NCI-H2107 (cell line): ENCODE data around the gene SIM2.

Source experiments
- DNase-seq: peaks from one replicate; lab custom pipeline; 2025; lab: John Stamatoyannopoulos, UW

The SIM2 gene

DNA sequence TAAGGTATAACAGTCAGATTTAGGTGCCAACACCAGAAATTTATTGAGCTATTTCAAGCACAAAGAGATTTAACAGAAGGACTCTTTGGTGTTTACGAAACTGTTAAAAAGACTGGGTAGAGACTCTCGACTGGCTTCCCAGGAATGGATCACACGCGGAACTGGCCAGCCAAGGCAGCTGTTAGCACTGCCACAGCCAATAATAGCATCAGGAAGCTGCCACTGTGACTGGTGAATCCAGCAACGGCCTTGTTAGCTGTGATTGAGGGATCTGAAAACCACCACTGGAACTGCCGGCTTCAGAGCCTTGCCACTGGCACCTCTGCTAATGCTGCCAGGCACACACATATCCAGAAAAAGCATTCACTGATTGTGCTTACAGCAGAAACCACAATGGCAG, 10.6 kb upstream of the SIM2 start:
- DNase-seq: no peak

DNA sequence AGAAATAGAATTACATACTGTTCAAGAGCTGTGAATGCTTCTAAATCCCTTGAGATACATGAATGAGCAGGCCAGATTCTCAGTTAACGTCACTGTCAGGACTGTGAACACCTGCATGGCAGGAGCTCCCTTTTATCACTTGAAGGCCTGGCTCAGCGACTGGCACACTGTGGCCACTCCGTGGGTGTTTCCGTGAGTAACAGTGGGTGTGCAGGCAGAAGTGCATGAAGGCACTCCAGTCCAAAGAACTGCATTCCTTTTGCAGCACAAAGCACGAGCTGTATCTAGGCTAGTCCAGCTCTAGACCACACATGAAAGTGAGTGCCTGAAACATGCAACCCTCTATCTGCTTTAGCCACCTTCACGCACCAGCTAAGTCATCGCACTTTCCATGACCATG, 9.6 kb upstream of the SIM2 start:
- no peak for DNase-seq

DNA sequence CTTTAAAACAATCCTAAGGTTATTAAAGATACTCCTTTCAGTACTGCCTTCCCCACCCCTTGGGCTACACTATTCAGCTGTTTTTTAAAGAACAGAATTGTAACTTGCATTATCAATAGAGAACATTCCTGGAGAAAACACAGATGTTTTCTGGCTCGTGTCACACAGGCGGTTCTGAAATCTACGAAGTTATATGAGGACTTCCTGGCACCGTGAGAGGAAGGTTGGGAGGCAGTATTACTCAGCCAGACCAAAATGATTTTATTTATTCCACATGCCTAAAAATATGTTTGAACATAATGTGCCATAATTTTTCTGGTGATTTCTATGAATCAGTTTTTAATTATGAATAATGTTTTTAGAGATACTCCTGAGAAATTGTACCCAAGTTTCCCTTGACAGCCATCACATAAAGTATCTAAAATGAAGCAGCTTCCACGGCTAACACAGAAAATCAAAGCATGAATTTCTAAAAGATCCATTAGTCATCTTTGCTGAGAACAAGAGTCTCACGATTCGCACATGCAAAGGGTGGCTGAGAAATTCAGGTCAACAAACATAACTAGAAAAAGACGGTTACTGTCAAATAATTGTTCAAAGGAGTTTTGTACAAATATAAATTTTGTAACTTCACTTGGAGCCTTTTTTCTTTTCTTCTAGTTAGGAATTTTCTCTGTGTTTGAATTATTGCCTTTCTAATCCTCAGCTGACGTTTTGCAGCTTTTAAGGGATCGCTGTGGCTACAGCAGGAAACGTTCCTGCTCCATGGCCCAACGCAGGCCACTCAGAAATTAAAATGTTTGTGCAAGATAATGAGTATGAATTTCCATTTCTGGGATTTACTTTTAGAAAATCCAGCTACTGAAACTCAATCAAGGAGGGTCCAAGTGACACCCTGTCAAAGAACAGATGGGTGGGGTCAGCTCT, 8.0 kb upstream of the SIM2 start:
- no peak for DNase-seq

DNA sequence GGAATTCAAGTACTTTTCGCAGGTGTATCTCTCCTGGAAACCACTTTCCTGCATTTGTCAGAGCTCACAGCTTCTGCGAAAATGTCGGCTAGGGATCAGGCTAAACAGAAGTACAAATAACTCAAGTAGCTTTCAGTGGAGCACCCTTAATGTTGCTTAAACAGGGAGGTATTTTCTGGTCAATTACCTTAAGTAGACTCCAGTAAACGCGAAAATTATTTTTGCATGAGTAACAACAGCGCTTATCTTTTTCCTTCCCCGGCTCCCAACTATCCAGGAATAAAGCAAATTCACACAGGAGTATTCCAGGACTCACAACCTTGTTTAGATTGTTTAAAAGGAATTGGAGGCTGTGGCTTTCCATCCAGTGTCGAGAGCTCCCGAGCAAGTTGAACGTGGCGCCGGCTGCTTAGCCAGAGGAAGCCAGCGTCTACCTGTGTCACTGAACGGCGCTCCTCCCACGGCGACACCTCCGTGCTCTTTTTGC, 7.3 kb upstream of the SIM2 start:
- DNase-seq: no peak

DNA sequence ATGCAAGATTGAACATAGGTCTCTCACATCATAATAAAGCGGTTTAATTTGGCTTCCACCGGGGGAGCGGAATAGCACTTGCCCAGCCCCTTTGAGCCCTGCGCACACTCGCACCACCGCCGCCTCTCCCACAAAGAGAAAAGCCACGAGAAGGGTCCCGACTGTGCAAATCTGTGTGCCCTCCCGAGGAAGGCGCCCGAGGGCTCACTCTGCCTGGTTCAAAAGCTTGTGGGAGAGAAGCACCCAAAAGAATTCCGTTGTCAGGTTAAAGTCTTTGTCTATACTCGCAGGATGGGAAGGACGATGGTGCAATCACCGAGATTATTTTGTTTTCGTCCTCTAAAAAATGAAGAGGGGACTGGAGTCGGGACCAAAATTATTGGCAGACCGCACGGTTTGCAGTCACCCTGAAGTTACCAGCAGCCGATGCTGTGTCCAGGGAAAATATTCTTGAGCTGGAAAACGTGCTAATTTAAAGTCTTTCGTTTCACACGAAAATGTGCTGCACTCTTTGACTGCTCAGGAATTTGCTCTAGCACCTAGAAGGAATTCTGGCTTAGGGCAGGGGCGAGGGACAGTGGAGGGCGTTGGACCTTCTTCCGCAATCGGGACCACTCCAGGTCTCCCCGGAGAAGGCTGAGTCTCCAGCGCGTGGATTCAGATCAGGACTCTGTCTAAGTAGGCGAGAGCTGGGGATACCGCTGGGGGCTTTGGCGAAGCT, 6.6 kb upstream of the SIM2 start:
- DNase-seq: no peak

DNA sequence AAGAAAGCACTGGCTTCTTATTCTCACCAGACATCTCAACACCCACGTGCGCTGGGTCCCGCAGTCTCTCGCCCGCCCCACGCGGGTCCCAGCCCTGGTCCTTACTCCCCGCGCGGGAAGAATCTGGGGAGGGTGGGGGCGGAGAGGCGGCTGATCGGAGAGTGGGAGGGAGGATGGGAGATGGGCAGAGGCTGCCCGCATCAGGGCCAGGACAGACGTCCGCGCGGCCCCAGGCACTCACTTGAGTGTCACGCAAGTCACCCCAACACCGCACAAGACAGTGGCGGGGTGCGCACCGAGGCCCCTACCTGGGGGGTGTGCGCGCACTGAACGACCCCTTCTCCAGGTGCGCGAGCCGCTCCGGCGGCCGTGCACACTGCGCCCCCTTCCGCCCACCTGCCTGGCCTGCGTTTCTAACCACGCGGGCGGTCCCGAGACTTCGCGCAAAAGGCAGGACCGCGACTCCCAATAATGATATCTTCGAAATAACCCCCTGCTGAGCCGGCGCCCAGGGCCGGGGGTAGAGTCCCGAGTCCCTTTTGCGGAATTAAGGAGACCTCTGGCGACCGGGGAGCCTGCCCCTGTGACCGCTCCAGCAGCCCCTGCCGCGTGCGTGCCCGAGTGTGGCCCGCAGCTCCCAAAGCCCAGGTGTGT, 6.0 kb upstream of the SIM2 start:
- no peak for DNase-seq

DNA sequence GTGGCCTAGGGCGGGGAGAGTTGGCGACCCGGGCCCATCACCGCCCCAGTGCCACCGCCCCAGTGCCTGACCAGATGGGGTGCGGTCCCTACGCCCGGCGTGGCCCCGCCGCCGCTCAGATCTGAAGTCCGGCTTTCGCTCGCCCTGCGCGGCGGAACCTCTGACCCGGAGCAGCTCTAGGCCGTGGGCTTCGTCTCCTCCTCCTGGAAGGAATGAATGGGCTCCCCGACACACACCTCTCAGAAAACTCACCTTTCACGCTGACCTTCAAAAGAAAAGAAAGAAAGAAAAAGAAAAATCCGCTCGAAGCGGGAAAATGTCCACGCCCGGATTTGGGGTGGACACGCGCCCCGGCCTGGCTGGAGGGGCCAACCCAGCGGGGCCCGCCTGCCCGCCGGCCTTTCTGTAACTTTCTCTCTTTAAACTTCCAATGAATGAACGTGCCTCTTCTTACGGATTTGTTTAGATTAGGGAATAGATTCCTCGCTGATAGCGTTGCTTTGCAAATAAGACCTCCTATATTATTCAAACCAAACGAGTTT, 5.4 kb upstream of the SIM2 start:
- no peak for DNase-seq

DNA sequence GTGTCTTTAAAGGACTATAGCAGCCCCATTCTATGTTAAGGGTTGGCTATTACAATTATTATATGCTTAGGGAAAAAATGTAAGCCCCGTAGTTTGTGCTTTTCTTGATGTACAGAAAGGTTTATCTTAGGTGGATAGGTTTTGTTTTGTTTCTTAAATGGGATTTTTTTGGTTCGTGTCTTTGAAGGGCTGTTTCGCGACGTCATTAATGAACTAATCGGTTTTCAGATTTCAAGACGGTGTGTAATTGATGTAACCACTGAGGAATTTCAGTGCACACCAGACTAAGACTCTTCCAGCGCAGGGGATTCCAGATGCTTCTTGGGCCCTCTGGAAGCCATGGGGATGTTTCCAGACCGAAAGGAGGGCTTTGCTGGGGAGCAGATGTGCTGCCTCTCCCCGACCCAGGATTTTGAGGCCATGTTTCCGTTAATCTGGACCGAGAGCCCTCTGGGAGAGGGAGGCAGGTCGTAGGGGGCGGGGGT, 4.8 kb upstream of the SIM2 start:
- no peak for DNase-seq

DNA sequence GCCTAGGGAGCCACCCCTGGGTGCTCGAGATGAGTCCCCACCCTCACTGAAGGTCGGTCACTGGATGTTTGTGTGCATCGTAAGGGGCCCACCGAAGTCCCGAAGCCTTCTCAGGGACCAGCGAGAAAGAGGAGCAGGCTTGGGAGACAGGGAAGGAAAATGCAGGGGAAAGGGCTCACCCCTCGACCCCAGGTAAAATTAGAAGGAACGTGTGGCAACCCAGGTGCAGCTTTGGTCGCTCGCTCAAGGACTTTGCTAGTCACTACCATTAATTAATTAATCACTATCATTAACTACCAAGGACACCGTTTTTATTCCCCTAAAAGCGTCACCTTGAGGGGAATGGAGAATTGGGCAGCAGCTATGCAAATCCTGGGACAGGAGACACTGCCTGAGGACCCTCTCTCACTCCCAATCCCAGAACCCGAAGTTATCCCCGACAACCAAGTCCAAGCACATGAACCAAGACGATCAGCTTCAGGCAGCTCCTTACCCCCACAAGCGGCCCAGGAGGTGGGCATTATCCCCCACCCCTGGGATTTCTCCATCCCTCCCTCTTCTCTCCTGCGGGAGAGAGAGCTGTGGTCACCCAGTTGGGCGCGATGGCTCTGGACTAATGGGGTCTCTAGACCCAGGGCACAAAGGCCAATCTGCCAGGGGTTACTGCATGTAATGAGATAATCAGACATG, 4.2 kb upstream of the SIM2 start:
- DNase-seq: no peak

DNA sequence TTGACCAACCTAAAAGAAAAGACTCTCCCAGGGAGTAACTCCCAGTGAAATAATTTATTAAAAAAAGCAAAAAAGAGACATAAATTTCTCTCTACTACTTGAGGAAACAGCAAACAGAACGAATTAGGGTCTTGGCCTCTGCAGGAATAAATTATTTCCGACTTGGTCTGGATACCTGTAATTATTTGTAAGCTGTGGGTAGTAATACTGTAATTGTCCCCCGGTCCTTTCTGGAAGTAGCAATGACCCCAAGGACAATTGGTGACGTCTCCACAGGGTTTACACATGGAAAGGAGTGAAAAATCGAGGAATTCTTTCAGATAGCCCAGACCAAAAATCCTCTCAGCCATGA, 3.7 kb upstream of the SIM2 start:
- DNase-seq: no peak

DNA sequence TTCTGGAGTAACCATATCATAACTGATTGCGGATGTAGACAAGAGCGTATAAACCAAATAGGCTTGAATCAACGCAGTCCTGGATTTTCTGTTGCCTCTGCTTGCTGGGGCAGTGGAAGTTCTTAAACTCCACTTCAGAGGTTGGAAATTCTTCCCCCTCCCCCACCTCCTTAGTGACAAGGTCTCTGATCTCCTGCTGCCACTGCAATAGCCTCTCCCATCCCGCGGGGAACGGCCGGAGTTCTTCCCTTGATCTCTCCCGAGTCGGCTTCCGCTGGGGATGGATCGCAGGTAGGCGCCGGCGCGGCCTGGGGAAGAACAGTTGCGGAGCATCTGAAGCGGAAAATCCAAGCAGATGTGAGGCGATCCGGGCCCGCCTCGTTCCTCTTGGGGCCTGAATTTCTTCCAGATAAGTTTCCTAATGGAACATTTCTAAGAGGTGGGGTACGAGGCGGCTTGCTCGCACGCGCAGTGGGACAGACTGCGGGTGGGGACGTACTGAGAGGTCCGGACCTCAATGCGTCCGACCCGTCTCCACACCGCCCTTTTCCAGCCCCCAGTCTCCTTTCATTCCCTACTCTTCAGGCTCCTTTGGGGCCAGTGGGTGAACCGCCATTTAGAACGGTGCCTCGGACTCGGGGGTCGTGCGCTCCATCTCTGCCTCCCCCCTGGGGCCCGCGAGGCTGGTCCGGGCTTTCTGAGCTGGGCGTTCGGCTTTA, 3.1 kb upstream of the SIM2 start:
- no peak for DNase-seq

DNA sequence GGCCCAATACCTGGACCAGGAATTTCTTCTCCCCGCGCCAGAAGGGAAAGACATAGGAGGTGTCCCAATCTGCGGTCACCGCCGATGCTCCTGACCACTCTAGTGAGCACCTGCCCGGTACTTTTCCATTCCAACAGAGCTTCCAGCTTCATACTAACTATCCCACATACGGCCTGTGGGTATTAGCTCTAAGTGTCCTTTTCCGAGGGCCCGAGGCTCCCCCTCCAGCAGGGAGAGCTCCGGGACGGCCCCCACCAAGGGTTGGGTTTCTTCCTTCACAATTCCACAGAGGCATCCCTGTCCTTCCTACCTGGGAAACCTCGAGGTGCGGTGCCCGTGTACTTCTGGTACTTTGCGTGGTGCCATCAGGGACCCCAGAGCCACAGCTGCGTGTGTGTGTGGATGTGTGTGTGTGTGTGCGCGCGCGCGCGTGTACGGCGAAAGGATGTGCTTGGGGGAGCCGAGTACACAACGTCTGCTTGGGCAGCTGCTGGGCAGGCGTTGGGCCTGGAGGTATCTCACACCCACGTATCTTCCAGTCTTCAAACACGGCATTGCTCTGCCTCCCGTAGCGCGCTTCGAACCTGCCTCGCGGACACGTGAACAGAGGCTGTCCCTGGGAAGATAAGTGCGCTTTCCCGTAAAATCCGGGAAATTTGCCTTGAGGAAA, 2.4 kb upstream of the SIM2 start:
- no peak for DNase-seq

DNA sequence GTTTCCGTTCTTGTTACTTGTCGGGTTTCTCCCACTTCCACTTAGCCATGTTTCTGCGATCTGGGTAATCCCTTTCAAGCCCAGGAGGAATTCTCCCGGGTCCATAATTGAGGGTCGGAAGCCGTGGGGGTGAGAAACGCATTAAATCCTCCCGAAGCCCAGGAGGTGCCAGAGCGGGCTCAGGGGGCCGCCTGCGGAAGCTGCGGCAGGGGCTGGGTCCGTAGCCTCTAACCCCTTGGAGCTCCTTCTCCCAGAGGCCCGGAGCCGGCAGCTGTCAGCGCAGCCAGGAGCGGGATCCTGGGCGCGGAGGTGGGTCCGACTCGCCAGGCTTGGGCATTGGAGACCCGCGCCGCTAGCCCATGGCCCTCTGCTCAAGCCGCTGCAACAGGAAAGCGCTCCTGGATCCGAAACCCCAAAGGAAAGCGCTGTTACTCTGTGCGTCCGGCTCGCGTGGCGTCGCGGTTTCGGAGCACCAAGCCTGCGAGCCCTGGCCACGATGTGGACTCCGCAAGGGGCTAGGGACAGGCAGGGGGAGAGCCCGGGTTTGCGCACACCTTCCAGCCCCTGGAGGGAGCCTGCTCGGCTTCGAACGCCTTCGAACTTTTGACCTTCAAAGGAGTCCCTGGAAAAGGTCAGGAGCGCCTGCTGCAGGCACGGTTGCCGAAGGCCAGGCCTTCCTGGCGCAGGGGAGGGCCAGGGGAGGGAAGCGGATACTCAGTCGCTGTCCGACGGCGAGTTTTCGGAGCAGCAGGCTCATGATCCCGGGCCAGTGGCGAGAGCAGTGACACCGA, 1.7 kb upstream of the SIM2 start:
- DNase-seq: no peak

DNA sequence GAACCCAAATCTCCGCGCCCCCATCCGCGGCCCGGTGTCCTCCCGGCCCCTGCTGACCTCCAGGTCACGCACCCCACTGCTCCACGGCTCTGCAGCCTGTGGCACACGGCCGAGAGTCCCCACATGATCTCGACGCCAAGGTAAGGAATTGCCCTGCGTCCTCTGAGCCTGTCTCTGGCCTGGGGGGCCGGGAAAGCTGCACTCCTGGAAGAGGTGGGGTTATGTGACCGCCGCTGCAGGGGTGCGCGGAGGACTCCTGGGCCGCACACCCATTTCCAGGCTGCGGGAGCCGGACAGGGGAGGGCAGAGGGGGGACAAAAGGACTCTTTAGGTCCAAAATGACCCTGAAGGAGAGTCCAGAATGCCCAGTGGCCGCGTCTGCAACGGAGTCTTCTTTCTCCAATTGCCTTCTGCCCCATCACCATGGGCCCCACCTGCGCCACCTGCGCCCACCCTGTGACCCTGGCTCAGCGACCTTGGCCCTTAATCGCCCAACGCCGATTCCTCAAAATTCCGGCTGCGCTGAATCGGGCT, 997 bp upstream of the SIM2 start:
- no peak for DNase-seq

DNA sequence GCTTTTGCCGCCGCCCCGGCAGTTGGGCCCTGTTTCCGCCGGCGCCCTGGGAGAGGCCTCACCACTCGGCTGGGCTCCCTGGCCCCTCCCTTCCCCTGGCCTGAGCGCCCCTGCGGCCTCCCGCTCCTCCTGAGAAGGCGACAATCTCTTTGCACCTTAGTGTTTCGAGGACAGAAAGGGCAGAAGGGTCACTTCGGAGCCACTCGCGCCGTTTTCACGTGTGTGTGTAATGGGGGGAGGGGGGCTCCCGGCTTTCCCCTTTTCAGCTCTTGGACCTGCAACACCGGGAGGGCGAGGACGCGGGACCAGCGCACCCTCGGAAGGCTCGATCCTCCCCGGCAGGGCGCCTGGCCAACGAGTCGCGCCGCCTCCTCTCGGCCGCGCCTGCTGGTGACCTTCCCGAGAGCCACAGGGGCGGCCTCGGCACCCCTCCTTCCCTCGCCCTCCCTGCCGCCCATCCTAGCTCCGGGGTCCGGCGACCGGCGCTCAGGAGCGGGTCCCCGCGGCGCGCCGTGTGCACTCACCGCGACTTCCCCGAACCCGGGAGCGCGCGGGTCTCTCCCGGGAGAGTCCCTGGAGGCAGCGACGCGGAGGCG, 432 bp upstream of the SIM2 start:
- DNase-seq: no peak

DNA sequence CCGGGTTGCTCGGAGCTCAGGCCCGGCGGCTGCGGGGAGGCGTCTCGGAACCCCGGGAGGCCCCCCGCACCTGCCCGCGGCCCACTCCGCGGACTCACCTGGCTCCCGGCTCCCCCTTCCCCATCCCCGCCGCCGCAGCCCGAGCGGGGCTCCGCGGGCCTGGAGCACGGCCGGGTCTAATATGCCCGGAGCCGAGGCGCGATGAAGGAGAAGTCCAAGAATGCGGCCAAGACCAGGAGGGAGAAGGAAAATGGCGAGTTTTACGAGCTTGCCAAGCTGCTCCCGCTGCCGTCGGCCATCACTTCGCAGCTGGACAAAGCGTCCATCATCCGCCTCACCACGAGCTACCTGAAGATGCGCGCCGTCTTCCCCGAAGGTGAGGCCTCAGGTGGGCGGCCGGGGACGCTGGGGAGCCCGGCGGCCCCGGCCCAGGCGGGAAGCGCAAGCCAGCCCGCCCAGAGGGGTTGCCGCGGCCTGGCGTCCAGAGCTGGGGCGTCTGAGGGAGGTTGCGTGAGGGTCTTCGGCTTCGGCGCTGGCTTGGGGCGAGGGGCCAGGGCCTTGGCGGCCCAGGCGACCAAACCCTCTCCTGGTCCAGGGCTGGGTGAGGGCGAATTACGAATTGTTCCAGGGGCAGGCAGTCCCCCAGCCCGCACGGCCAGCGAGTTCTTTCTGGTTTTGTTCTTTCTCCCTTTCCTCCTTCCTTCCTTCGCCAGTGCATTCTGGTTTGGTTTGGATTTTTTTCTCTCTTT, 805 bp downstream of the SIM2 start:
- DNase-seq: no peak

DNA sequence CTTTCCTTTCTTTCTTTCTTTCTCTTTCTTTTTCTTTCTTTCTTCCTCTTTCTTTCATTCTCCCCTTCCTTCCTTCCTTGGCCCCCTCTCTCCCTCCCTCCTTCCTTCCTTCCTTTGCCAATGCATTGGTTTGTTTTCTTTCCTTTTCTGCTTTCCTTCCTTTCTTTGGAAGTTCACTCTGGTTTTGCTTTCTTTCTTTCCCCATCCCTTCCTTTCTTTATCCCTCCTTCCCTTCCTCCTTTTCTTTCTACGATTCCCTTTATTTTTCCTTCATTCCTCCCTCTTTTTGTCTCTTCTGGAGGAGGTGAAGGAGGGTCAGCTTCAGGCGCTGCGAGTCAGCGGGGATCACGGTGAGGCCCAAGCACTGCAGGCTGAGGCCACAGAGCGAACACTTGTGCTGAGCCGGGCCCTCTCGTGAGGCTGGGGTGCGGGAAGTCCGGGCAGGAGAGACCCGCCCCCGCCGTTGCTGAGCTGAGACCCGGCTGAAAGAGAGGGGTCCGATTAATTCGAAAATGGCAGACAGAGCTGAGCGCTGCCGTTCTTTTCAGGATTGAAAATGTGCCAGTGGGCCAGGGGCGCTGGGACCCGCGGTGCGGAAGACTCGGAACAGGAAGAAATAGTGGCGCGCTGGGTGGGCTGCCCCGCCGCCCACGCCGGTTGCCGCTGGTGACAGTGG, 1.5 kb downstream of the SIM2 start:
- DNase-seq: no peak
